CD4-positive, alpha-beta T cell treated with Interleukin-17A for 4 hours (primary cell): Measurements from ENCODE around the gene POLR2C.
"Not testable (repeated sequence)": the region's sequence is repeated elsewhere in the genome, so short reads cannot be mapped to it uniquely, and the experiment has no call there.

Source experiments
- DNase-seq: peaks from one replicate; pipeline ENCODE4 v3.0.0-alpha.2; 2020; ENCODE audit warnings: mixed read lengths

The POLR2C gene

DNA sequence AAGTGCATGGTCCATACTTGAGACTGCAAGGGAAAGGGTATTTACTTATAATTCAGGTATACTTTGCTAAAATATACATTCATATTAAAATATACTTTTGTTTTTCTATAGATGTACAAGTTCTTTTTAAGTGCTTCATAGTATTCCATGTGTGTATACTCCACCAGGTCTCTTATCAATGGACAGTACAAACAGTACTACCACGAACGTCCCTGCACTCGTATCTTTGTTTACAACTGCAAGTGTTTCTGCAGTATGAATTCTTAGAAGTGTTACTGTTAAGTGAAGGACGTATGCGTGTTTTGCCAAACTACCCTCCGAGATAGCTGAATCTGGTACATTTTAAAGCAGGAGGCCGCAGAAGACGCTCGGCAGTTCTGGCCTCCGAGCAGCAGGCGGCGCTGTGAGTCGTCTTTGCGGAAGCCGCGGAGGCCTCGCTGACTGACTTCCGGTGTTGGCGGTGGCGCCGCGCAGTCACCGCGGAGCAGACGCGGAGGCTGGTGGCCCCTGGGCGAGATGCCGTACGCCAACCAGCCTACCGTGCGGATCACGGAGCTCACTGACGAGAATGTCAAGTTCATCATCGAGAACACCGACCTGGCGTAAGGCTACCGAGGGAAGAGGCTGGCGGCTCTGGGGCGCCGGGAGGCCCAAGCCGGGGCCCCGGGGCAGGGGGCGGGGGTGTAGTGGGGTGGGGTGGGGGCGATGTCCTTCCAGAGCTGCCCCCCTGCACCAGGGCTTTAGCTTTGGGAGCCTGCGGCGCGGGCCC lies at the start of gene POLR2C:
Gene POLR2C (plus strand): TSS at position 471 of the 769 bp plus-strand sequence. CDS start 46 bp downstream, at position 517.
- DNase-seq: peak; percentile 95

DNA sequence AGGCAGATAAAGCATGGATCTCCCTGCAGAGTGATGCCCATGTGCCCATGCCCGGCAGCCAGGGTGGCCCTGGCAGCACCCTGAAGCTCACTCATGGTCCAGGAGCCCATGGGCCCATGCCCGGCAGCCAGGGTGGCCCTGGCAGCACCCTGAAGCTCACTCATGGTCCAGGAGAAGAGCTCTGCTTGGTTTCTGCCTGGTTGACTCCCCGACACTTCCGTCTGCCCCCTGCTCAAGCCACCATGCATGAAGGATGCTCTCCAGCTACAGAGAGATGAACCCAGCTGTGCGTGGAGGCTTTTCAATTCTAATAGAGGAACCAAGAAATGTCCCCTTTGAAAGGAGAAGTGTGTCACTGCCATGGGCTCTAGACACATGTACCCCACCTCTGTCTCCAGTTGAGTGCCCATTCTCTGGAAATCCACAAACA lies 49.2 kb upstream of the POLR2C start:
- no peak for DNase-seq

DNA sequence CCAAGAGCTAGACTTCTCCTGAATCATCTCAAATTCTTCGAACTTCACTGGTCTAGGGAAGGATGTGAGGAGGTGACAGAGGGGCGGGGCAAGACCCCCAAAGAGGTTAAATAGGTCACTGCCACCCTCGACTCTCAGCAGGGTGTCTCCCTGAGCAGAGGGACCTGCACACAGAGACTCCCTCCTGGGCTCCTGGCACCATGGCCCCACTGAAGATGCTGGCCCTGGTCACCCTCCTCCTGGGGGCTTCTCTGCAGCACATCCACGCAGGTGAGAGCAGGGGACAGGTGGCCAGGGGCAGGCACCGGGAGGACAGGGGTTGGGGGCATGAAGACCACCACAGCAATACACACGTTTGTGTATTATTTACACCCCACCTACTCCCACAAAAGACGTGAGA lies 48.7 kb upstream of the POLR2C start:
- no peak for DNase-seq

DNA sequence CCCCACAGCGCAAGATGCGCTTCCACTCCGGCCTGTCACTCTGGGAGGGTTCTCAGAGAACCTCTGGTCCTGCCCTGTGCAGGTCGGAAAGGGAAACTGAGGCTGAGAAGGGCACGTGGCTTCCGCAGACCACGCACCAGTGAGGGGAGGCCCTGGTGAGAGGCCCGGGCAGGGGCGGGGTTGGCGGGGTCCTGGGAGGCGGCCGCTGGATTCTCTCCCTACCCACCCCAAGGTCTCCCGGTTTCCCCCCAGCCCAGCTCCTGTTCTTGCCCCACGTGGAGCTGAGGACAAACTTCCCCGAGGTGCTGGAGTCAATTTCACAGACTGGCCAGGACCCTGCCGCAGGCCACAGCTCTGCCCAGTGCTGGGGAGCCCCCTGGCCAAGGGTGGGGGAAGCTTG lies 46.4 kb upstream of the POLR2C start:
- no peak for DNase-seq

DNA sequence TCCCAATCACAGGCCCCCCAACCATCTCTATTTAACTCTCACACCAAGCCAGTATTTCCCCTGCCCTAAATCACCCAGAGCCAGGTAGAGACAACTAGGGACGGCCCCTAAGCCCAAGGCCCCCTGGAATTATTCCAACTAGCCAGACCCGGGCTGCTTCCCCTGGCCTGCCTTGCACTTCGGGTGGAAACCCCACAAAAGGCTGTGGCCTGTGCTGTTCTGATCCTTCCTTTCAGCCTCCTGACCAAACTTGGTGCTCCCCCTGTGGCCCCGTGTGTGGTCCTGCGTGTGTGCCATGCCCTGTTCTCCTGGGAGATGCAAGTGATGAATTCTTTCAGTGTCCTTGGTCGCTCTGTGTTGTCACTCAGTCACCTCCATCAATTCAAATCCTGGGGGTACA lies 43.0 kb upstream of the POLR2C start:
- DNase-seq: no peak

DNA sequence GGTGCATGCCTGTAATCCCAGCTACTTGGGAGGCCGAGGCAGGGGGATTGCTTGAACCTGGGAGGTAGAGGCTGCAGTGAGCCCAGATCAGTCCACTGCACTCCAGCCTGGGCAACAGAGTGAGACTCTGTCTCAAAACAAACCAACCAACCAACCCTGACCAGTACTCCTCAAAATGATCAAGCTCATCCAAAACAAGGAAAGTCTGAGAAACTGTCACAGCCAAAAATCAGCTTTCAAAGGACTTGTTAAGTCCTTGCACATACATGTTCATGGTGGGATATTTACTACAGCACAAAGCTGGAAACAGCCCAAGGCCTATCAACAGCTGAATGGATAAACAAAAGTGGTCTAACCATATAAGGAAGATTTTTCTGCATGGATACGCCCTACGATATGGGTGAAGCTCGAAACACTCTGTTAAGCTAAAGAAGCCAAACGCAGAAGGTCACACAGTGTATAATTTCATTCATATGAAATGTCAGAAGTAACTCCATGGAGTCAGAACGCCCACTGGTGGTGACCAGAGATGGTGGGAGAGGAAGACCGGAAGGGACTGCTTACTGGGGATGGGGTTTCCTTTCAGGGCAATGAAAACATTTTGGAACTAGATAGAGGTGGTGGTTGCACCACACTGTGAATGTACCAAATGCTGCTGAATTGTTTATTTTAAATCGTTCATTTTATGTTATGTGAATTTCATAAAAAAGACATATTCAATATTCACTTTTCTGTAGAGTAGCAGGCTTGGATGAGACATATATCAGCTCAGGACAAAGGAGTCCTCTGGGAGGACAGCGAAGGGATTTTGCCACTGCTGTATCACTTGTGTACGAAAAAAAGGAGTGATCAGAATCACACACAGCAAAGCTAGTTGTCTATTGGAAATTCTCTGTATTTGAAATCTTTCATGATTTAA lies 40.2 kb upstream of the POLR2C start:
- DNase-seq: no peak

DNA sequence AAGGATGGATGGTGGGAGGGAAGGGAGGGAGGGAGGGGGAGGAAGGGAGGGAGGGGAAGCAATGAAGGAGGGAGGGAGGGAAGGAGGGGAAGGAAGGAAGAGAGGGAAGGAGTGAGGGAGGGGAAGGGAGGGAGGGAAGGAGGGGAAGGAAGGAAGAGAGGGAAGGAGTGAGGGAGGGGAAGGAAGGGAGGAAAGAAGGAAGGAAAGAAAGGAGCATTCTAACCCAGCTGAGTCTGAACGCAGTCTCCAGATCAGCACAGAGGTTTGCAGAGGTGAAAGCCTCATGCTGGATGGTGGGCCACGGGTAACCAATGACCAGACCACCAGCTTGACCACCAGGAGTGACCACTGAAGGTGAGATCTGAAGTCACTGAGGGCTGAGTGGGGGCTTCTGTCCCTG lies 39.3 kb upstream of the POLR2C start:
- no peak for DNase-seq

DNA sequence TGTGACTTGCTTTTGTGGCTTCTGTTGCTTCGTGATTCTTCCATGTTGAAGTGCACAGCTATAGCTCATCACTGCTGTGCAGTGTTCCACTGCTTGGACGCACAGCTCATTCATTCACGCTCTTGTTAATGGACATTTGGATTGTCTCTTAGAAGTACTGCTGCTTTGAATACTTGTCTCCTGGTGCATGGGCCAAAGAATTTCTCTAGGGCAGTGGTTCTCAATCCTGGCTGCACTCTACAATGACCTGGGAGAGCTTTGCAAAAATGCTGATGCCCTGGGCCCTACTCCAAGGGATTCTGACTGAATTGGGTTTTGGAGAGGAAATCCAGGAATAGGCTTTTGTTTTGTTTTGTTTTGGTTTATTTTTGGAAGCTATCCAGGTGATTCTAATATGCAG lies 37.9 kb upstream of the POLR2C start:
- no peak for DNase-seq

DNA sequence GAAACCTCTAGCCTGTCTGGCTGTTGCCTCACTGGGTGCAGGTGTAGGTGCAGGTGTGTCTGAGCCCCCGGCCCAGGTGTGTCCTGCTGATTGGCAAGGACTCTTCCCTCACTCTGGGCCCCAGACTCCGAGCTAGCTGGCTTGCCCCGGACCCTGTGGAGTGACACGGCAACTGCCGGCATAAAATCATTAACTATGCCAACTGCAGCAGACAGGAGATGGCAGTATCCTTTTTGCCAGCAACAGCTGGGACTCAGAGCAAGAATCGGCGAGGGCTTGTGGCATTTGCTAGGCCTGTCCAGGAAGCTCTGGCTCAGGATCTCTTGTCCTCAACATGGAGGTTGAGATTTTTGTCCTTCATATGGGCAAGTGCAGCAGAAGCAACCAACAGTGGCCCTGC lies 36.1 kb upstream of the POLR2C start:
- no peak for DNase-seq

DNA sequence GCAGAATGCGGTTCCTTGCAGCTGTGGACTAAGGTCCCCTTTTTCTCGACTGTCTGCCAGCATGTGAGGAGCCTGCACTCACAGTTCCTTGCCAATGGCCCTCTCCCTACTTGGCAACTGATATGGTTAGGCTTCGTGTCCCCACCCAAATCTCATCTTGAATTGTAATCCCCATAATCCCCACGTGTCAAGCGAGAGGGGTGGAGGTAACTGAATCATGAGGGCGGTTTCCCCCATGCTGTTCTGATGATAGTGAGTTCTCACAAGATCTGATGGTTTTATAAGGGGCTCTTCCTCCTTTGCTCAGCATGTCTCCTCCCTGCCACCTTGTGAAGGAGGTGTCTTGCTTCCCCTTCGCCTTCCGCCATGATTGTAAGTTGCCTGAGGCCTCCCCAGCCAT lies 35.2 kb upstream of the POLR2C start:
- no peak for DNase-seq

DNA sequence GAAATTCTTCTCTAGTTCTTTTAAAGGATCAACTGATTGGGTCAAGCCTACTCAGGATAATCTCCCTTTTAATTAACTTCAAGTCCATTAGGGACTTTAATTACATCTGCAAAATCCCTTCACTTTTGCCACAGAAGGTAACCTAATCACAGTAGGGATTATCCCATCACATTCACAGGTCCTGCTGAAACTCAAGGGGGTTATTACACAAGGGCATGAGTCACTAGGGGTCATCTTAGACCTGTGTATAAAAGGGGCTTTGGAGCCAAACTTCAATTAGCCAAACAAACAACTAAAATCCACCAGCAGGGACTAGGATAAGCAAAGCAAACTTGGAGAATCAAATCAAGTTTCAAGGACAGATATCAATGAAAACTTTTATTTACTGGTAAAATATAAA lies 34.7 kb upstream of the POLR2C start:
- DNase-seq: no peak

DNA sequence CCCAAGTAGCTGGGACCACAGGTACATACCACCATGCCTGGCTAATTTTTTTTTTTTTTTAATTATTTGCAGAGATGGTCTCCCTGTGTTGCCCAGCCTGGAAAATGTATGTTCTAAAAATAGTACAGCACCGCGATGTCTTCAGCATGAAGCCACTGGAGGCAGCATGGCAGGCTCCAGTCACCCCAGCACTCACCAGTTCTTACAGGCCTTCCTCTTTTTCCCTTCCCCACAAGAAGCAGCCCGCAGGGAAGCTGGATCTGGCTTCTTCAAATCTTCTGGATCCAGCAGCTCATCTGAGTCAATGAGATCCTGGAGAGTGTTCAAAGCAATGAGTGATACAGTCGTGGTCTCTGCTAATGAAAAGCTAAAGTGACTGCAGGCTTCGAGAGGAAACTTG lies 31.5 kb upstream of the POLR2C start:
- DNase-seq: no peak

DNA sequence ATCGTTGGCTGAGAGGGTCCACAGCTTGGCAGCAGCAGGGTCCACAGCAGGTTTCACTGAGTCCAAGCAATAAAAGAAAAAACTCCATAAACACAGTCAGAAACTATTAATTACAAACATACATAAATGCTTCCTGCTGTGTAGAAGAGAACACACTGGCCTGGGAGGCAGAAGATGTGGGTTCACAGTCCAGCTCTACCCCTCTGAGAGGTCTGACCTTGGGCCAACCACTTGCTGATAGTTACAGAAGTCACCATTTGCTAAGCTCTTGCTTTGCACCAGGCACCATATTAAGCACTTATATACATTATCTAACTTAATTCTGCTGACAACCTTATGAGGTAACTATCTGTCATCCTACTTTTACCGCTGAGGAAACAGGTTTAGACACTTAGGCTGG lies 30.0 kb upstream of the POLR2C start:
- DNase-seq: no peak

DNA sequence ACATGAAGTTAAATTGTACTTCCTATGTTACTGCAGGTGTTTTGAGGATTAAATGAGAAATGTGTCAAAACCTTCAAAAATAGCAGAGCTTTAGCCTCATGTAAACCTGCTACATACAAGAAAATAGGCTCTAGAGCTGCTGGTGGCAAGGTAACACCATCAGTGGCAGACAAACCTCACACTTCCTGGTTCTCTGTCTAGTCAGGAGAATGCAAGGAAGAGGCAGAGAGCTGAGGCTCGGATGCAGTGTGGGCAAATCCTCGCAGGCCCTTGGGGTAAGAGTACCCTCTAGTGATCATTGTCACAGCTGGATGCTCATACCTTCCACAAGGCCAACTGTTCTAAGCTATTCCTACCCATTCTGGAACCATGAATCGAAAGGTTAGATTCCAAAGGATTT lies 29.5 kb upstream of the POLR2C start:
- DNase-seq: peak; percentile 39

DNA sequence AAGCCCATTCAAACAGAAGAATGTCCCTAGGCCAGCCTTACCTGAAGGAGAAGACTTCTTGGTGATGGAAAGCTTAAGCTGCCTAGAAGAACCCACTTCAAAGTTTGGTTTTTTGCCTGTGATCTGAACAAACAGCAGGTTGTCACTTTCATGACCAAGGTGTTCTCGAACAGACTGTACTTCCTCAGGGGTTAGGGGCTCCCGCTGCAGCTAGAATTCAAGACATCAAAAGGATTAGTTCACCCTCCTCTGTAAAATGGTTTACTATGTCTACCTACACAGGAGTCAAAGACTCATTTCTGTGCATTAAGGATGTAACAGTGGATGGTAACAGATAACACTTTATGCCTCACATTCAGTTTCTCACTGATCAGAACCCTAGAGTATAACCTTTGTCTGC lies 28.5 kb upstream of the POLR2C start:
- DNase-seq: peak; percentile 51

DNA sequence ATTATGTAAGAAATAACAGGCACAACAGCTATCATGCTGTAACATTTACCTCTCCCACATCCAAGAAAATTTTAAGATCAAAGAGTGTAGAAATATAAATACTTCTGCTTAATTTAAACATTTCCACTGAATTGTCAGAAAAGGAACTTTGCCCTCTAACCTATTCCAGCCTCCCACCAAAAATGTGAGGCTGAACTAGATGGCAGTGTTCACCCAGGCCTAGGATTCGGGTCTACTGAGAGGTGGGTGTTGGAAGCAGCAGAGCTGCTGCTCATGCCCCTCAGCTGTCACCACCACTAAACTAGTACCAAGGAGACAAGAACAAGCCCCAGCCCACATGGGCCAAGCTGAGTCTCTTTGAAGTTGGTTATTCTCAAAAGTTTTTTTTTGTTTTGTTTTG lies 26.6 kb upstream of the POLR2C start:
- no peak for DNase-seq

DNA sequence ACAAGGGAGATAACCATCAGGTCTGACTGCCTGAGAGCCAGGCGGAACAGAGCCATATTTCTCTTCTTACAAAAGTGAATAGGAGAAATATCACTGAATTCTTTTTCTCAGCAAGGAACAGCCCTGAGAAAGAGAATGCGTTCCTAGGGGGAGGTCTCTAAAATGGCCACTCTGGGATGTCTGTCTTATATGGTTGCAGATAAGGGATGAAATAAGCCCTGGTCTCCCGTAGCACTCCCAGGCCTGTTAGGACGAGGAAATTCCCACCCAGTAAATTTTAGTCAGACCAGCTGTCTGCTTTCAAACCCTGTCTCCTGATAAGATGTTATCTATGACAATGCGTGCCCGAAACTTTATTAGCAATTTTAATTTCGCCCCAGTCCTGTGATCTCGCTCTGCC lies 22.5 kb upstream of the POLR2C start:
- DNase-seq: not testable (repeated sequence)

DNA sequence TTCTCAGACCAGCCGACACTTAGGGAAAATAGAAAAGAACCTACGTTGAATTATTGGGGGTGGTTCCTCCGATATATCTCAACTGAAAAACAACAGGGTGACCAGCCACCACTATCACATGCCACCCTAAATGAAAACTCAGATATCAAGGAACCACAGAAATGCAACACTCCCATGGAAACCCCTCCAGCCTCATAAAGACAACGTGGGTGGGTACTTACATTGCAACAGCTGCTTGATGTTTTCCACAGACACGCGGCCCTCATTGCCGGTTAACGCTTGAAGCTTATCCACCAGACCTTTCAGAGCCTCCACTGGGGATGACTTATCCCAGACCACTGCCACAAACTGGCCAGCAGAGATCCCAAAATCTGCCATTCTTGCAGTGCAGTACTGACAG lies 21.9 kb upstream of the POLR2C start:
- not testable (repeated sequence) for DNase-seq

DNA sequence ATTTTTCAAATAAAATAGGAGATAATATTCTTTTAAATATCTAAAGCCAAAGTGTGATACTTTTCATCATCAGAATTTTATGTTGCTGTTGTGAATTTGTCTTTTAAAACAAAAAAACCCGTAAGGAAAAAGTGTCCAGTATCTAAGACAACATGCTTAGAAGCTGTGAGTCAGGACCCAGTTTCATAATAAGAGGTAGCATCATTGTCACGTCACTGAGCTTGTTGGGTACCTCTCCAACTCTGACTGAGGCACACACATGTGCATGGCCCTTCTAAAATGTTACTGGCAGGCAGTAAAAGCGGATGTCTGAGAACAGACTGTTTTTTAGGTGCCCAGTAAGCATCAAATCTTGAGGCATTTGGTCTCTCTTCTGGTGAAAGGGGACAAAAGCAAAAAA lies 17.8 kb upstream of the POLR2C start:
- no peak for DNase-seq

DNA sequence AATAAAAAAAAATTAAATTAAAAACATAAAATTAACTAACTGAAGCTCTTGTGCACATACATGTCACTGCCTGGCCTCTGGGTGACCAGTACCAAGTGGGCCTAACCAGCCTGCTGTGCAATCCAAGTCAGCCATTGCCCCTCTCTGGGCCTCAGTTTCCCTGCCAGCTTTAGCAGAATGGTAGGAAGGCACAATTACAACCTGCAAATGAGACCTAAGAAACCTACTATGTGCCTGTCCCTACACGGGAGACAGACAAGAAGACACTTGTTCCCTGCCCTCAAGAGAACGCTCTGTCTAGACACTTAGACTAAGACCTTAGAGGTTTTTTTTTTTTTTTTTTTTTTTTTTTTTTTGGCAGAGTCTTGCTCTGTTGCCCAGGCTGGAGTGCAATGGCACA lies 17.0 kb upstream of the POLR2C start:
- DNase-seq: no peak

DNA sequence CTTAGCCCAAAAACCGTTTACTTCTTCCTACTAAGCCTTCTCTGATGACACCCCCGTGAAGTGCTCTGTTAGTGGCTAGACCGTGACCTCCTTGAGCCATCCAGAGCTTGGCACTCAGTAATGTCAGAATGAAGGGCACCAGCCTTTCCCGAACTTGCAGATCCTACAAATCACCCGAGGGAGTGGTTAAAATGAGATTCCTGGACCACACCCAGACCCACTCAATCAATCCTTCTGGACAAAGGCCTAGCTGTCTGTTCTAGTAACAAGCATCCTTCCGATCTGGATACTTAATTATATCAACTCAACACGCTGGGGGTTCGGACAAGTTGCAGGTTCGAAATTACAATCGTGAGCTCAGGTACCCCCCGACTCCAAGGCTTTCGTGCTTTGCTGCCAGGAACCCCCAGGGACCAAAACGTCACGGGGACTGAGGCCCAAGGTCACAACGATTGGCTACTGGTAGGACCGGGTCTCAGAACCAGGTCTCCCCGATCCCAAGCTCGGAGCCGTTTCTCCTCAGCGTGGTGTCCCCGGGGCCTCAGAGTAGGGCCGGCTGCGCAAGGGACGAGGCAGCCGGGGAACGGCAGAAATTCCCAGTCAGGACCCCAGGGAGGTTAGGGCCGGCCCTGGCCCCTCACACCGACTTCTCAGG lies 15.8 kb upstream of the POLR2C start:
- peak; percentile 22 for DNase-seq

DNA sequence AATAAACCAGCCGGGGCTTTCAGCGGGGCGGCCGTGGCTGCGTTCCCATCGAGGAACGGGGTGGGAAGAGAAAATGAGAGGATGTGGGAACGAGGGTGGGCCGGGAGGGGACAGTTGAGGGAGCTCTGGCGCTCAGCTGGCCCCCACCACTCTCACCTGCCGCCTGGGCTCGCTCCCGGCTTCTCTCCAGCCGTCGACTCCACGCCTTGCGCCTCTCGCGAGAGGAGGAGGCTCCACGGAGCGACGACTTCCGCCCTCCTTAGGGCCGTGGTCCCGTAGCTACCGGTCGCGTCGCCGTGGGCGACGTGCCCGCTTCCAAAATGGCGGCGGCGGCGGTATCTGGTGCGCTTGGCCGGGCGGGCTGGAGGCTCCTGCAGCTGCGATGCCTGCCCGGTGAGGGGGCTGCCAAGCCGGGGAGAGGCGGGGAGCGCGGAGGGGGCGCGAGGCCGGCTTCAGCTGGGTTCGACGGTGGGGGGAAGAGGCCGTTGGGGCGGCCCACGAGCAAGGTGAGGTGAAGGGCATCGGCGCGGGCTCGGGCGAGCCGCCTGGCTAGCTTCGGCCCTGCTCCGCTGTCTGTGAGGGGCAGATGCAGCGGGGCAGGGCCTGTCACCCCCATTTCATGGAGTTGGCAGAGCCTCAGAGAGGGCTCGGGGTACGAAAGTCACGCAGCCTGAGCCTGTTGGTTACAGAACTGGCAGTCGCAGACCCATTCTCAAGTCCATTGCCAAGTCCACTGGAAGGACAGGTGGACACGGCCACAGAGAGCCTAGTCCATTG lies 15.1 kb upstream of the POLR2C start, which contains the start of the genes CIAPIN1 and COQ9:
Gene CIAPIN1 (minus strand): TSS at position 200 of the 777 bp plus-strand sequence. CDS start 6,457 bp downstream, outside the sequence.
Gene COQ9 (plus strand): TSS at position 294 of the 777 bp plus-strand sequence. CDS start 27 bp downstream, at position 321.
- peak; percentile 93 for DNase-seq
